GM21390 (cell line): ENCODE measurements around the gene CCDC106.

Experiments
- ATAC-seq: cut with Tn5 transposase; IDR thresholded peaks from one replicate; pipeline ENCODE4 v1.9.1; 2021; ENCODE audit not compliant: unreplicated experiment

CCDC106 gene

GRCh38 chr19:55635334-55635717, 12.7 kb upstream of the CCDC106 start:
- ATAC-seq, result no peak

GRCh38 chr19:55635856-55636440, 12.1 kb upstream of the CCDC106 start:
- no peak for ATAC-seq

DNA sequence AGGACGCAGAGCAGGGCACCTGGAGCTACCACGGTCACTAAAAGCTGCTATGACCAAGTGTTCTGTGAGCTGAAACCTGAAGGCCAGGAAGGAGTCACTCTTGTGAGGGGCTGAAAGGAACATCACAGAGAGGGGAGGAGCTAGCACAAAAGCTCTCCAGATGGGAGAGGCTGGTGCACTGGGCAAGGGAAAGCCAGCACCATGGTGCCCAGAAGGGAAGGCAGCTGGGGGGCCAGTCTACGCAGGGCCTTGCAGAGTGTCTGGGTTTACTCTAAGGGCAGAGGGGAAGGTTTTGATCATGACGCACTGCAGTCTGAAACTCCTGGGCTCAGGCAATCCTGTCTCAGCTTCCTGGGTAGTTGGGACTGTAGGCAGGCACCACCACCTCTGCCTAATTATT, 11.3 kb upstream of the CCDC106 start:
- no peak for ATAC-seq

DNA sequence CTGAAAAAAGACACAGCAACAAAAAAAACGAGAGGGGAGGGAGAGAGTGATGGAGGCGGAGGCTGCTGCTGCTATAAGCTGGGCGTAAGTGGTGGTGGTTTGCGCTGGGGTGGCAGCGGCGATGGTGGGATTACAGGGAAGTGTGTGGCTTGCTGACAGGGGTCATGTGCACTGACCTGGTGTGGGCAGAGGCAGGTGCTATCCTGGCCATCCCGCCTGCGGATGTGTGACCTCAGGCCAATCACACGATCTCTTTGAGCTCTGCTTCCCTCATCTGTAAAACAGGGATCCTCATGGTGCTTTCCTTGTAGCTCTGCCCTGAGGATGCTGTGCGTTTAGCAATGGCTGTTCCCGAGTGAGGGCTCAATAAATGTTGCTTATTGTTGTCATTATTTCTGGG, 10.5 kb upstream of the CCDC106 start:
- ATAC-seq, result no peak

GRCh38 chr19:55638864-55639359, 9.1 kb upstream of the CCDC106 start:
- no peak for ATAC-seq

DNA sequence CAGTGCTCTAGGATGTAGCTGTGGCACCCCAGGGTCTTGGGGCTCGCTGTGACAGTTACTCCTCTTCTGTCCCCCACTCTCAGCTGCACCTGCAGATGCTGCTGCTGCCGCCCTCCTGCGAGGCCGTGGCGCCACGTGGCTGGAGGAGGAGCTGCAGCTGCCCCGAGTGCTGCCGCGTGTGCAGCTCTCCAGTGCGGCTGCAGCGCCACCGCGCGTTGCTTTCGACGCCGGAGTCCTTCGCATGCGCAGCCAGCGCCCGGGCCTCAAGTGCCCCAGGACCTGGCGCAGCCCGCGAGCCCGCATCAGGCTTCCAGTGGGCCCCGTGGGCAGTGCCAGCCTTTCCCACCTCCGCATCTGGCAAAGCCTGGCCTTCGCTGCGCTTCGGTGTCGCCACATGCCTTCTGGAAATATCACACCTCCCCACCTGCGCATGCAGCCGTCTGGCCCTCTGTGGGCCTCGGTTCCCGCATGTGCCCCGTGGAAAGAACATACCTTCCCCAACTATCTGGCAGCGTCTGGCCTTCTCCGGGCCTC, 7.9 kb upstream of the CCDC106 start:
- ATAC-seq, result no peak

DNA sequence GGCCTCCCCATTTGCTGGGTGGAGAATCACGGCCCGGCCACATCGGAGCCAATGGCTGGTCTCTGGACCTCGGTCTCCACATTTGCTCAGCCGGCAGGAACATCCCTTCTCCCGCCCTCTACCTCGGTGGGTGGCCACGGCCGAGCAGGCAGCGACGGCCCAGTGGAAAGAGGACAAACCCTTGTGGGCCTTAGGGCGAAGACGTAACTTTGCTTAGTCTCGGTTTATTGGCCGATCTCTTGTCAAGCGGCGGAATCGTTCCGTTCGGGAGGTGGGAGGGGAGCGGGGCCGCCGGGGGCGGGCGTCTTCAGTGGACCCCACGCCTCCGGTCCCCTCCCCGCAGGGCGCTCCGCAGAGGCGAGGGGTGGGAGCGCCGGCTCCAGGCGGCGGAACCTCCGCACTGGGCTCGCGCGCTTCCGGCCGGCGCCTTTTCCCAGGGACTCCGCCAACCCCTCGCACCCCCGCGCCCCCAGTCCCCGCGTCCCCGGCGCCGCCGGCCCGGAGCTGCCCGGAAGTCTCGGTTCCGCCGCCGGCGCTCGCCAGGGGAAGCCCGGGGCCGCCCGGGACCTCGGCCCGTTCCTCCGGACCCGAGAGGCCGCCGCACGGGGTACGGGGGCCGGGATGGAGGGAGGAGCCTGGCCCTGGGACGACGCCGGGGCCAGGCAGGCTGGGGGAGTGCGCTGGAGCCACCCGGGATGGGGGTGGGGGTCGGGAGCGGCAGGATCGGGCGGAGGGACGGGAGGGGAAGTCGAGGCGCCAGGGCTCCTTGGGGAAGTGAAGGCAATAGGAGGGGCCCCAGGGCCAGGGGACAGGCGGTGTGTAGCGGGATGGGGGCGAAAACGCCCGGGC, 7.2 kb upstream of the CCDC106 start, which contains the start of gene ZNF580:
ZNF580 (plus strand) TSS at position 426 of the 849 bp plus-strand sequence. CDS start 1,507 bp downstream, outside the sequence.
- ATAC-seq, result no peak

DNA sequence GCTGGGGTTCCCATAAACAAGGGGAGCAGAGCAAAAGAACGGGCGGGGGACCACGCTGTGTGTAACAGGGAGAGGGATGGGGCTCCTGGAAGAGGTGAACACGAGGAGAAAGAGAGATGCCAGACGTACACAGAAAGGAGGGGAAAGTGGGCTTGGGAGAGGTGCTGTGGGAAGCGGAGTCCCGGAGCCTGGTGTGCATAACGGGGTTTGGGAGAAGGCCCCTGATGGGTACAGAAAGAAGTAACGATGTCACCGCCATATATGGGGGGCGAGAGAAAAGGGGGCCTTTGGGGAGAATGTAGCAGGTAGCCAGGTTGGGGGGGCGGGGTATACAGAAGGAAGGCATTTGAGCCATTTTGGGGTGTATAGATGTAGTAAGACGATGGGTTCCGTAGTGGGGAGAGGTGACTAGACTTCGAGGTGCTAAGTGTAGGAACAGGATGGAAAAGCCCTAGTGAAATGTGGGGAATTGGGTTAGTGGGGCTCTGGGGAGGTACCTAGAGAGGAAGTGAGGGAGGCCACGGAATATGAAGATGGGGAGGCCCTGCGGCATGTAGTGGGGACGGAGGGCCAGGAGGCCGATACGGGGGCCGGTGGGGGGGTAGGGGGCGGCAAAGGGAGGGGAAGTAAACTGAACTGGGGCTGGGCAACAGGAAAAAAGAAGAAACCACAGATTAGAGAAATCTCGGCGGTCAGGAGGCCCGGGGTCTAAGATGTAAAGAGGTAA, 6.4 kb upstream of the CCDC106 start:
- ATAC-seq, result no peak

DNA sequence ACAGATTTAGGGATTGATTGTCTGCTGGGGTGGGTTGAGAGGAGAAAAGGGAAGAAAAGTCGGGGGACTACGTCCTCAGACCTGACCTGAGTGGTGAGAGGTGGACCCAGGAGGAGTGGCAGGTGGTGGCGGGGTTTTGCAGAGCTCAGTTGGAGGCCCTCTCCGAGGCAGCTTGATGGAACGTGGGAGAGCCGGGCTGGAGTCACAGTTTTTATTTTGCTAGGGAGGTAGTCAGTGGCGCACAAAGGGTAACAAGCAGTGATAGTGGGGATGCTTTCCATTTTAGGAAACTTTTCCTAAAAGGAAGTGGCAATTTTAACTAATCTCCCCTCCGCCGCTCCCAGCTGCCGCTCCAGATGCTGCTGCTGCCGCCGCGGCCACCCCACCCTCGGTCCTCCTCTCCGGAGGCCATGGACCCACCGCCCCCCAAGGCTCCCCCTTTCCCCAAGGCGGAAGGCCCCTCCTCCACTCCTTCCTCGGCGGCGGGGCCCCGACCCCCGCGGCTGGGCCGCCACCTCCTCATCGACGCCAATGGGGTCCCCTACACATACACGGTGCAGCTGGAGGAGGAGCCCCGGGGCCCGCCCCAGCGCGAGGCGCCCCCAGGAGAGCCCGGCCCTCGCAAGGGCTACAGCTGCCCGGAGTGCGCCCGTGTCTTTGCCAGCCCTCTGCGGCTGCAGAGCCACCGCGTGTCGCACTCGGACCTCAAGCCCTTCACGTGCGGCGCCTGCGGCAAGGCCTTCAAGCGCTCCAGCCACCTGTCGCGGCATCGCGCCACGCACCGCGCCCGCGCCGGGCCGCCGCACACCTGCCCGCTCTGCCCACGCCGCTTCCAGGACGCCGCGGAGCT, 5.6 kb upstream of the CCDC106 start:
- no peak for ATAC-seq

DNA sequence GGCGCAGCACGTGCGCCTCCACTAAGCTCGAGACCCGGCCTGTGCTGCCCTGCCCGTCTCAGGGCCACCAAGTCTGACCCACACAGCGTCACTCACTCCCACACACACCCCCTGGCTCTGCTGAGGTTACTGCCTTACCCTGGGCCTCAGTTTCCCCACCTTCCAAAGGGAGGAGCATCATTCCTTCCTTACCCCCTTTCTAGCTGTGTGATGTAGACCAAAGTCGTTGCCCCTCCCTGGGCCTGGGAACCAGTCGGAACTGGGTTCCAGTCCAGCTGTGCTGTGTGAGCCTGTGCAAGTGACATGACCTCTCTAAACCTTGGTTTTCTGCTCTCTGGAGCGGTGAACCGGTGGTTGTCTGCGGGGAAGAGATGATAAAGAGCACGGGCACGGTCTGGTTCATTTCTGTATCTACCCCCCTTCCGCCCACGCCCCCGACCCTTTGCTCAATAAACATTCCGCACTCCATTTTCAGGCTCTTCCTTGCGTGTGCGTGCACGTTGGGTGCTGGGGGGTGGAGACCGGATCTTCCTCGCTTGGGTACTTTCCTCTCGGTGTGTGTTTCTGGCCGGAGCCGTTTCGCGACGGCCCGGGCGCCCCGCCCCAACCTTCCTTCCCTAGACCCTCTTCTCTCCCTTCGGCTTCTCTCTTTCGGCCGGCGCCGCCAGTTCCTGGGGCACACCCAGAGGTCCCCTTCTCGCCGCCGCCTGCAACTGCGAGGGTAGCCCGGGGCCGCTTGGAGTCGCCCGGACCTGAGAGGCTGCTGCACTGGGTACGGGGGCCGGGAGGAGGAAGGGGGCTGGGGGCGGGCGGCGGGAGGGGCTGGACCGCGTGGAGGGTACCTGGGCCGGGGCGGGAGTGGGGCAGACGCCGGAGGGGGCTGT, 4.8 kb upstream of the CCDC106 start, which contains the start of gene ZNF581:
ZNF581 (plus strand) TSS at position 647 of the 884 bp plus-strand sequence. CDS start 923 bp downstream, outside the sequence.
- peak; percentile 31 for ATAC-seq

- ATAC-seq, result no peak
Measured at GRCh38 chr19:55643887-55644176, 4.2 kb upstream of the CCDC106 start.

DNA sequence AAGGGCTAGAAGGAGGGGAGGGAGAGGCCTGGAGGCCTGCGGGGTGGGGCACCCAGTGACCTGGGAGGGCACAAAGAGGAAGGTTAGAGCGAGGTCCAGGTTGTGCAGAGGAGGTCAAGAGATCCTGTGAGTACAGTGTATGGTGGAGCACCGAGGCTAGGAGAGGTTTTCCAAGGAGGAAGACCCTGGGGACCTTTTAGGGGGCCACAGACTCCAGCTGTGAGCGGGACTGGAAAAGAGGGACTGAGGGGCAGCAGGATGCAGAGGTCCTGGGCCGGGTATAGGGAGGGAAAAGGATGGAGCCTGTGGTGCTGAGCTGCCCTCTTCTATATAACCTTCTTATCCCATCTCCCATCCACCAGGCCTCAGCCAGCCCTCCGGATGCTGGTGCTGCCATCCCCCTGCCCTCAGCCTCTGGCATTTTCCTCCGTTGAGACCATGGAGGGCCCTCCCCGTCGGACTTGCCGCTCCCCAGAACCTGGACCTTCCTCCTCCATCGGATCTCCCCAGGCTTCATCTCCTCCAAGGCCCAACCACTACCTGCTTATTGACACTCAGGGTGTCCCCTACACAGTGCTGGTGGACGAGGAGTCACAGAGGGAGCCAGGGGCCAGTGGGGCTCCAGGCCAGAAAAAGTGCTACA, 3.7 kb upstream of the CCDC106 start:
- no peak for ATAC-seq

DNA sequence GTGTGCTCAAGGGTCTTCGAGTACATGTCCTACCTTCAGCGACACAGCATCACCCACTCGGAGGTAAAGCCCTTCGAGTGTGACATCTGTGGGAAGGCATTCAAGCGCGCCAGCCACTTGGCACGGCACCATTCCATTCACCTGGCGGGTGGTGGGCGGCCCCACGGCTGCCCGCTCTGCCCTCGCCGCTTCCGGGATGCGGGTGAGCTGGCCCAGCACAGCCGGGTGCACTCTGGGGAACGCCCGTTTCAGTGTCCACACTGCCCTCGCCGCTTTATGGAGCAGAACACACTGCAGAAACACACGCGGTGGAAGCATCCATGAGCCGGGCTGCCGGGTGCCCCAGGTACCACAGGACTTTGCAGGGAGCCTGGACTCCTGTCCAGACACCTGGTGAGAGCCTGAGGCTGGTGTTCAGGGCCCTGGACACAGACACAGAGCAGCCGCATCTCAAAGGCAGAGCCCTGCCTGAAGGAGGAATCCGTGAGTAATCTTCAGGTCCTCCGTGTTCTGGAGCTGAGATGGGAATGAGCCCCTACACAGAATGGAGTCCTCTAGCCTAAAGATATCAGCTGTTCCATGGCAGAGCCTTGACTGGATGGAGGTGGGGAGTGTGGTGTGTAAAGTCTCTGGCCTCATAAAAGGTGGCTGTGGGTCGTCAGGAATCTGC, 3.0 kb upstream of the CCDC106 start:
- no peak for ATAC-seq

DNA sequence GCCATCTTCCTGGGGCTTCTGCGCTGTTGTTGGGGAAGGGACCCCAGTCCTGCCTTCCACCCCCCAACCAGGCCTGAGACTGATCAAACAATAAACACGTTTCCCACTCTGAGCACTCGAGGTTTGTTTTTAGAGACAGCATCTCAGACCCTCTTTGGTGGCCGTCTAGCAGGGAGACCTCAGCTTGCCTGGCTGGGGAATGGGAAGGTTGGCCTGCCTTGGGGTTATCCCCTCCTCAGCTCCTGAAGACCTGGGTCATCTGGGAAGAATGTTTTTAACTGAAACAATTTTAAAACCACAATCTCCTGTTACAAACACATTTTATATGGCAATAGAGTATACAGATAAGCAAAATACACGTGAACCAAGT, 2.5 kb upstream of the CCDC106 start:
- ATAC-seq, result no peak

DNA sequence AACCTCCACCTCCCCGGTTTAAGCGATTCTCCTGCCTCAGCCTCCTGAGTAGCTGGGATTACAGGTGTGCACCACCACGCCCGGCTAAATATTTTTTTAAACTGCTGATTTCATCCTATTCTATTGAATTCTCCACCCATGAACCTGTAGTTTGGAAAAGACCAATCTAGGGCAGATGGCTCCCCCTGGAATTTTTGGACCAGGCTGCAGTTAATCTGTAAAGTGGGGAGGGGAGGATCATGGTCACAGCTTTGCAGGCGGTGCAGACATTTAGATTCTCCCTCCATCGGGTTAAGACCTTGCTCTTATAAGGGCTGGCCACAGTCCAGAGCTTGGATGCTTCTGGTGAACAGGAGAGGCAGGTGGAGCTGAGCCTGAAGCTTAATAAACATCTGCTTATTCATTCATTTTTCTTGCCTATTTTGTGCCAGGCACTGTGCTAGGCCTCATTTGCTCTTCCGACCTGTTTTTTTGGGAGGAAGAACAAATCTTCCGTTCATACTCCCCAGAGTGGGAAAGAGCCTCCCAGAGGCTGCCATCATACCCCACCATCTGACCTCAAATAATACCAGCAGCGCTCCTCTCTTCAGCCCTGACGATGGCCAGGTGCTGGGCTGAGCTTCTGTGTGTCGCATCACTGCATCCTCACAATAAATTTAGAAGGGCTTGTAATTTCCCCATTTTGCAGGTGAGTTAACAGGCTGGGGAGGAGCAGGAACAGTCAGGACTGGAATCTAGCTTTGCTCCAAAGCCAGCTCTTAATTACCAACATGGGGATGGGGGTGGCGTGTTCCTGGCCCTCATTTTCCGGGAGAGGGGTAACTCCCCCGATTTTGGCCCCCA, 902 bp upstream of the CCDC106 start:
- ATAC-seq, result no peak

DNA sequence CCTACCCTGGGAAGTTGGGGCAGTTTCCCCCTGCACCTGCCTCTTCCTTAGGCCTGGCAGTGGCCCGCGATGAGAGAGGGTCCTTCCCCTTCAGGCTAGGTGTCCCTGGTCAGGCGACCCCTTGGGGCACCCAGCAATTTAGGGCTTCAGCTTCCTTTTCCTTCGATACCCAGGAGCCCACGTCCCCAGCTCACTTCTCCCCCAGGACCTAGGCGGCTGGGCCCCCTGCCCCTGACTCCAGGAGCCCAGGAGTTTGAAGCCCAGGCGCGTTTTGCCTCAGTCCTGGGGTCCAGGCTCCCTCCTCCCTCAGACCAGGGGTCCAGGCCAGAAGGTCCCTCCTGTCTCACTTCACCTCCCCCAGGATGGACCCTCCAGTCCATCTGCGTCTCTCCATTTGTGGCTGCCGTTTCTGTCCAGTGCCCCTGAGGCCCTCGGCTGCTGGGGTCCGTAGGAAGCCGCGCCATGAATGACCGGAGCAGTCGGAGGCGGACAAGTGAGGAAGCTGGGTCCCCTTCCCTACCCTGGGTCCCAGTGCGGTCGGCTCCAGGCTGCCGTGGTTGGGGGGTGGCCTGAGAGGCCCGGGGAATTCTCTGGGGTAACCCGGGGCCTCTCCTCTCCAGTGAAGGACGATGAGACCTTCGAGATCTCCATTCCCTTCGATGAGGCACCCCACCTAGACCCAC, 714 bp downstream of the CCDC106 start:
- ATAC-seq, result no peak
